Kasumi-1 (cell line): Measurements from ENCODE around the gene GAGE12H.
"Not testable (repeated sequence)": the region's sequence is repeated elsewhere in the genome, so short reads cannot be mapped to it uniquely, and the experiment has no call there.

Source experiments
- DNase-seq, 2 experiments: peaks; one replicate each; lab custom pipeline; 2025; lab: John Stamatoyannopoulos, UW

GAGE12H gene

DNA sequence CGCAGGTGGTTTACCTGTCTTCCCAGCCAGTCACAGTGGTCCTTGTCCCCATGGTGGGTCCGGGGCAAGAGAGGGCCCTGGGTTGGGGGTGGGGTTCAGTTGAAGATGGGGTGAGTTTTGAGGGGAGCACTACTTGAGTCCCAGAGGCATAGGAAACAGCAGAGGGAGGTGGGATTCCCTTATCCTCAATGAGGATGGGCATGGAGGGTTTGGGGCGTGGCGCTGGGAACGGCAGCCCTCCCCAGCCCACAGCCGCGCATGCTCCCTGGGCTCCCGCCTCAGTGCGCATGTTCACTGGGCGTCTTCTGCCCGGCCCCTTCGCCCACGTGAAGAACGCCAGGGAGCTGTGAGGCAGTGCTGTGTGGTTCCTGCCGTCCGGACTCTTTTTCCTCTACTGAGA is at the start of gene GAGE12H:
TSS of gene GAGE12H (plus strand) at position 301 of the 400 bp plus-strand sequence. CDS start 1,155 bp downstream, outside the sequence.
- DNase-seq, result not testable (repeated sequence)

GRCh38 chrX:49531877-49532276 is 47.9 kb upstream of the GAGE12H start, which contains the start of gene GAGE12C:
GAGE12C (plus strand) TSS chrX:49532177; CDS start chrX:49533332, 1,155 bp downstream.
- not testable (repeated sequence) for DNase-seq

DNA sequence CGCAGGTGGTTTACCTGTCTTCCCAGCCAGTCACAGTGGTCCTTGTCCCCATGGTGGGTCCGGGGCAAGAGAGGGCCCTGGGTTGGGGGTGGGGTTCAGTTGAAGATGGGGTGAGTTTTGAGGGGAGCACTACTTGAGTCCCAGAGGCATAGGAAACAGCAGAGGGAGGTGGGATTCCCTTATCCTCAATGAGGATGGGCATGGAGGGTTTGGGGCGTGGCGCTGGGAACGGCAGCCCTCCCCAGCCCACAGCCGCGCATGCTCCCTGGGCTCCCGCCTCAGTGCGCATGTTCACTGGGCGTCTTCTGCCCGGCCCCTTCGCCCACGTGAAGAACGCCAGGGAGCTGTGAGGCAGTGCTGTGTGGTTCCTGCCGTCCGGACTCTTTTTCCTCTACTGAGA is 38.3 kb upstream of the GAGE12H start, which contains the start of gene GAGE12D:
TSS of gene GAGE12D (plus strand) at position 301 of the 400 bp plus-strand sequence. CDS start 1,155 bp downstream, outside the sequence.
- not testable (repeated sequence) for DNase-seq

DNA sequence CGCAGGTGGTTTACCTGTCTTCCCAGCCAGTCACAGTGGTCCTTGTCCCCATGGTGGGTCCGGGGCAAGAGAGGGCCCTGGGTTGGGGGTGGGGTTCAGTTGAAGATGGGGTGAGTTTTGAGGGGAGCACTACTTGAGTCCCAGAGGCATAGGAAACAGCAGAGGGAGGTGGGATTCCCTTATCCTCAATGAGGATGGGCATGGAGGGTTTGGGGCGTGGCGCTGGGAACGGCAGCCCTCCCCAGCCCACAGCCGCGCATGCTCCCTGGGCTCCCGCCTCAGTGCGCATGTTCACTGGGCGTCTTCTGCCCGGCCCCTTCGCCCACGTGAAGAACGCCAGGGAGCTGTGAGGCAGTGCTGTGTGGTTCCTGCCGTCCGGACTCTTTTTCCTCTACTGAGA is 28.8 kb upstream of the GAGE12H start, which contains the start of gene GAGE12E:
TSS of gene GAGE12E (plus strand) at position 301 of the 400 bp plus-strand sequence. CDS start 1,155 bp downstream, outside the sequence.
- not testable (repeated sequence) for DNase-seq

DNA sequence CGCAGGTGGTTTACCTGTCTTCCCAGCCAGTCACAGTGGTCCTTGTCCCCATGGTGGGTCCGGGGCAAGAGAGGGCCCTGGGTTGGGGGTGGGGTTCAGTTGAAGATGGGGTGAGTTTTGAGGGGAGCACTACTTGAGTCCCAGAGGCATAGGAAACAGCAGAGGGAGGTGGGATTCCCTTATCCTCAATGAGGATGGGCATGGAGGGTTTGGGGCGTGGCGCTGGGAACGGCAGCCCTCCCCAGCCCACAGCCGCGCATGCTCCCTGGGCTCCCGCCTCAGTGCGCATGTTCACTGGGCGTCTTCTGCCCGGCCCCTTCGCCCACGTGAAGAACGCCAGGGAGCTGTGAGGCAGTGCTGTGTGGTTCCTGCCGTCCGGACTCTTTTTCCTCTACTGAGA is 19.2 kb upstream of the GAGE12H start, which contains the start of gene GAGE12F:
TSS of gene GAGE12F (plus strand) at position 301 of the 400 bp plus-strand sequence. CDS start 1,155 bp downstream, outside the sequence.
- DNase-seq, result not testable (repeated sequence)

DNA sequence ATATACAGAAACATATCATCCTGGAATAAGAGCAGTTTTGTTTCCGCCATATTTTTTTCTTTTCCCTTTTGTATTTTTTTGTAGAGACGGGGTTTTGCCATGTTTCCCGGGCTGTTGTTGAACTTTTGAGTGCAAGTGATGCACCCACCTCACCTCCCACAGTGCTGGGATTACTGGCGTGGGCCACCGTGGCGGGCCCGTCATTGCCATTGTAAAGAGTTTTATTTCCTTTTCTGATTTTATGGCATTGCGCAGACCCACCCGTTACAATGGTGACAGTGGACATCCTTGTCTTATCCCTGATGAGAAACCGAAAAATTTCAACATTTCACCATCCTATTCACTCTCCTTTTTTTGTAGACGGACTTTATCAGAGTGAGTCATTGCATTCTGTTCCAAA is 11.0 kb upstream of the GAGE12H start:
- DNase-seq, result not testable (repeated sequence)

DNA sequence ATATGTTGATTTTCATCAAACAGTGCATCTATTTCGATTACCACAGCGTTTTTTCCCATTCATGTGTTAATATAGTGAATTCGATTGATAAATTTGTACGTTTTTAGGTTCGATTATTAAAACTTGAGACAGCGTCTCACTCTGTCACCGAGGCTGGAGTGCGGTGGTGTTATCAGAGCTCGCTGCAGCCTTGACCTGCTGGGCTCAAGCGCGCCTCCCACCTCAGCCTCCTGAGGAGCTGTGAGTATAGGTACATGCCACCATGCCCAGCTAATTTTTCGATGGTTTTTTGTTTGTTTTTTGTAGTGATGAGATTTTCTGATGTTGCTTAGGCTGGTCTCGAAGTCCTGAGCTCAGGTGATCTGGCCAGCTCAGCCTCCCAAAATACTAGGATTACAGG is 10.6 kb upstream of the GAGE12H start:
- not testable (repeated sequence) for DNase-seq

DNA sequence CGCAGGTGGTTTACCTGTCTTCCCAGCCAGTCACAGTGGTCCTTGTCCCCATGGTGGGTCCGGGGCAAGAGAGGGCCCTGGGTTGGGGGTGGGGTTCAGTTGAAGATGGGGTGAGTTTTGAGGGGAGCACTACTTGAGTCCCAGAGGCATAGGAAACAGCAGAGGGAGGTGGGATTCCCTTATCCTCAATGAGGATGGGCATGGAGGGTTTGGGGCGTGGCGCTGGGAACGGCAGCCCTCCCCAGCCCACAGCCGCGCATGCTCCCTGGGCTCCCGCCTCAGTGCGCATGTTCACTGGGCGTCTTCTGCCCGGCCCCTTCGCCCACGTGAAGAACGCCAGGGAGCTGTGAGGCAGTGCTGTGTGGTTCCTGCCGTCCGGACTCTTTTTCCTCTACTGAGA is 9.6 kb upstream of the GAGE12H start, which contains the start of gene GAGE12G:
TSS of gene GAGE12G (plus strand) at position 301 of the 400 bp plus-strand sequence. CDS start 1,155 bp downstream, outside the sequence.
- DNase-seq, result not testable (repeated sequence)

GRCh38 chrX:49589196-49589595 is 9.4 kb downstream of the GAGE12H start, which contains the start of gene GAGE2A:
GAGE2A (plus strand) TSS chrX:49589496; CDS start chrX:49590651, 1,155 bp downstream.
- DNase-seq, result not testable (repeated sequence)

- not testable (repeated sequence) for DNase-seq
Measured at GRCh38 chrX:49589769-49590478, 10.2 kb downstream of the GAGE12H start.

- DNase-seq, result not testable (repeated sequence)
Measured at GRCh38 chrX:49590488-49590887, 10.7 kb downstream of the GAGE12H start.

DNA sequence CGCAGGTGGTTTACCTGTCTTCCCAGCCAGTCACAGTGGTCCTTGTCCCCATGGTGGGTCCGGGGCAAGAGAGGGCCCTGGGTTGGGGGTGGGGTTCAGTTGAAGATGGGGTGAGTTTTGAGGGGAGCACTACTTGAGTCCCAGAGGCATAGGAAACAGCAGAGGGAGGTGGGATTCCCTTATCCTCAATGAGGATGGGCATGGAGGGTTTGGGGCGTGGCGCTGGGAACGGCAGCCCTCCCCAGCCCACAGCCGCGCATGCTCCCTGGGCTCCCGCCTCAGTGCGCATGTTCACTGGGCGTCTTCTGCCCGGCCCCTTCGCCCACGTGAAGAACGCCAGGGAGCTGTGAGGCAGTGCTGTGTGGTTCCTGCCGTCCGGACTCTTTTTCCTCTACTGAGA is 19.0 kb downstream of the GAGE12H start, which contains the start of gene GAGE1:
TSS of gene GAGE1 (plus strand) at position 301 of the 400 bp plus-strand sequence. CDS start 1,155 bp downstream, outside the sequence.
- DNase-seq, result not testable (repeated sequence)

GRCh38 chrX:49610718-49611310 is 31.1 kb downstream of the GAGE12H start:
- DNase-seq, result no peak

DNA sequence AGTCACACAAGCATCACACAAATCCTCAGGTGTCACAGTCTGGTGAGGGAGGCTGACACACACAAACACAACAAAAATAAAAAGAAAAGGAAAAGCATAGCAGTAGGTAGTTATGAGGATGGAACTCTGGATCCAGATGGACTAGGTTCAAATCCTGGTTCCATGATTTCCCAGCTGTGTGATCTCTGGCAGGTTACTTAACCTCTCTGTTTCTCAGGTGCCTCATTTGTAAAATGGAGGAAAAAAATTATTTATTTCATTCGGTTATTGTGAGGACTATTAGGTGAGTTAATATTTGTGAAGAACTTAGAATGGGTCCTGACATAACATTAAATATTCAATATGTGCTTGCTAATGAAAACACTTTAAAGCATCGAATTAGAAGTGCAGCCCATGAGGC is 38.8 kb downstream of the GAGE12H start:
- no peak for DNase-seq

- no peak for DNase-seq
Measured at GRCh38 chrX:49627086-49627777, 47.5 kb downstream of the GAGE12H start.
